GM06990 (cell line): ENCODE data around the gene KBTBD4.

Source experiments
- DNase-seq: peaks from one replicate; pipeline ENCODE4 v3.0.0-alpha.2; 2011; ENCODE audit not compliant: insufficient read length; ENCODE audit errors: extremely low read depth
- H3K27me3 ChIP-seq: replicated peaks from 2 replicates; pipeline ENCODE4 v1.6.0; 2011; ENCODE audit warnings: low read length; ENCODE audit not compliant: control insufficient read depth, insufficient read depth
- H3K36me3 ChIP-seq: 2 replicates; pipeline ENCODE4 v1.5.1; 2011; ENCODE audit warnings: low read length; ENCODE audit not compliant: control insufficient read depth, insufficient read depth
- H3K4me3 ChIP-seq: replicated peaks from 2 replicates; pipeline ENCODE4 v1.5.1; 2011; ENCODE audit warnings: low read depth, mild to moderate bottlenecking, control low read depth, low read length
- CTCF ChIP-seq: IDR thresholded peaks from 2 replicates; pipeline ENCODE4 v1.5.1; 2011; ENCODE audit warnings: low read length, control low read depth, mild to moderate bottlenecking, inconsistent platforms; ENCODE audit not compliant: insufficient read depth, poor library complexity, severe bottlenecking

Gene KBTBD4

DNA sequence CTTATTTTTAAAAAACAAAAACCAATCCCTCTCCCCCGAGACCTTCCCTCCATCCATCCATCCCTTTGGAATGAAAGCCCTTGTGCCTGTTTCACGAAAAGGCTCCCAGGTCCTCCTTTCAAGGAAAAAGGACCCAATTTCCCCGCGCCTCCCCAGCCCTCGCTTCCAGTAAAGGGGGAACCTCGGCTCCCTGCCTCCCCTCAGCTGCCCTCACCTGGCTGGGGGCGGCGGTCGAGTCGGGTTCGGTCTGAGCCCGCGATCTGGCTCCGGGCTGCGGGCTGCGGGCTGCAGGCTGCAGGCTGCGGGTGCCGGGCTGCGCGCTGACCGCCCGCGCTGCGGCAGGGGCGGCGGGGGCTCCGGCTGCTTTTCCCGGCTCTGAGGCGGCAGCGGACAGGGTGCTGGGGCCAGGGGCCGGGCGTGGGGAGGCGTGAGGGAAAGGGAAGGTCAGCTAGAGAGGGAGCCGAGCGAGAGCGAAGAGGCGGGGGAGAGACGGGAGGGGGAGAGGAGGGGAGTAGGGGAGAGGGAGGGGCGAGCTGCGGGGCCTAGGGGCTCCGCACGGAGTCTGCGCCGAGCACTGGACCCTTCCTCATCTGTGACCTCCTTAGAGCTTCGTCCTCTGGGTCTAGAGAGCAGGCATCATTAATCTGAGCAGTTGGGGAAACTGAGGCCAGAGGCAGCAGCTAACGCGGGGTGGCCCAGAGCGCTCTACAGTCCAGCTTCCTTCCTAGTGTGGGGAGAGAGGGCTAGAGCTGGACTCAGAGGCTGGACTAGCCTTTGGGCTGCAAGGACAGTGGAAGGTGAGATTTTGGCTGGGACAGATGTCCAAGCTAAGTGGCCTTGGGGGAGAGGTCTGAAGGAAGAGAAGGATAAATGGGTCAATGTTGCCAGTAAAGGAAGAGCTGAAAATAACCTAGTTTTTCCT, 15.4 kb upstream of the KBTBD4 start, which contains the start of gene C1QTNF4:
C1QTNF4 (minus strand) TSS at position 478 of the 922 bp plus-strand sequence. CDS start 3,601 bp downstream, outside the sequence.
- no peak for TF ChIP-seq CTCF
- no peak for DNase-seq
- no peaks in the 10 kb centered on the region for H3K36me3 ChIP-seq
- no peak within 1 kb of the TSS for H3K4me3 ChIP-seq
- no peaks in the 10 kb centered on the region; the same call in 1 of the 2 replicates for H3K27me3 ChIP-seq

DNA sequence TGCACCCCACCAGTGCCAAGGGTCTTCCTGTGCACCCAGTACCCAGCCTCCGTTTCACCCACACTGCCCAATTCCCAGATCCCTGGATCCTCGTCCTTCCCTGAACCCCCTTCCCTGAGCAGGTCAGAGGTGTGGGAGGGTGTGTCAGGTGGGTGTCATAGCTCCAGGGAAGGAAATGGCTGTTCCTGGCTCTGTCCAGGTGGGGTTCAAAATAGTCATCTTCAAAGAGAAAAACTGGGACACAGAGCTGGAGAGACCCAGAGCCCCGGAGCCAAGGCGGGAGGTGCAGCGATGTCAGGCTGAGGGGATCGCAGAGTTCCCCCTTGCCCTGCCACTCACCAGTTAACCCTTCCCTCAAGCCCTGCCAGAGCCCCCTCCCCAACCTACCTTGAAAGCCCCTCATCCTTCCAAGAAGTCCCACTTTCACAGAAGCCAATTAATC, 14.7 kb upstream of the KBTBD4 start:
- H3K4me3 ChIP-seq, result no peak overlapping the region

DNA sequence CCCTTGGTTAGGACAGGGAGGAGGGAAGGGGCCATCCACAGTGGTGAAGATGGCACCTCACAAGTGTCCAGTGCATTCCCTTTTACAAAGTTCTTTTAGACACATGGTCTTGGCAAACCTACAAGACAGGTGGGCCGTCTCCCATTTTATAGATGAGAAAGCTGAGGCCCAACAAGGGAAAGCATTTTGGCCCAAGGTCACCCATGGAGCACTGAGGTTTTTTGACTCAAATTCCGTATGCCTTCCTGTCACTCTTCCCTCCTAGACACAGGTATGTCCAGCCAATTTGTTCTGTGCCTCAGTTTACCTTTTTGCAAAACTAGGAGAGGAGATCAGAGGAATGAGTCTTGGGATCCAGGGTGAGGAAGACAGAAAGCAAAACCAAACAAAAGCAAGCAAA, 14.2 kb upstream of the KBTBD4 start:
- no peak for DNase-seq
- no peak for TF ChIP-seq CTCF
- Histone ChIP-seq H3K36me3 (no peaks in the 10 kb centered on the region), H3K4me3 (no peak overlapping the region), H3K27me3 (no peaks in the 10 kb centered on the region; the same call in 1 of the 2 replicates)

More for the DNA sequence above, 14.7 kb upstream of the KBTBD4 start:
- no peak for TF ChIP-seq CTCF
- Histone ChIP-seq H3K27me3 (no peaks in the 10 kb centered on the region; the same call in 1 of the 2 replicates), H3K36me3 (no peaks in the 10 kb centered on the region)
- DNase-seq, result no peak

- no peak for TF ChIP-seq CTCF
- Histone ChIP-seq H3K27me3 (no peaks in the 10 kb centered on the region; the same call in 1 of the 2 replicates), H3K36me3 (no peaks in the 10 kb centered on the region; the same call in 1 of the 2 replicates), H3K4me3 (no peak overlapping the region)
- no peak for DNase-seq
These were observed 13.5 kb upstream of the KBTBD4 start for GRCh38 chr11:47592251-47592650.

GRCh38 chr11:47591764-47592163, 13.0 kb upstream of the KBTBD4 start:
- Histone ChIP-seq H3K27me3 (no peaks in the 10 kb centered on the region; the same call in 1 of the 2 replicates), H3K4me3 (no peak overlapping the region), H3K36me3 (no peaks in the 10 kb centered on the region; the same call in 1 of the 2 replicates)
- no peak for DNase-seq
- no peak for TF ChIP-seq CTCF
